ENCODE data around the gene CC2D2B.
"Not testable (repeated sequence)": the region's sequence is repeated elsewhere in the genome, so short reads cannot be mapped to it uniquely, and the experiment has no call there.

The CC2D2B gene

GRCh38 chr10:95976362-95977229 lies 68.8 kb downstream of the CC2D2B start:
- Histone ChIP-seq H3K27me3 (ENCODE audit: control insufficient read depth in 1 of 2, insufficient read depth in 2 of 2, low read length in 2 of 2) (no peaks in the 10 kb centered on the region), H3K27ac (ENCODE audit: low read depth, low read length) (no peak overlapping the region), H3K4me3 (ENCODE audit: low read depth in 1 of 2, low read length in 2 of 2) (no peak overlapping the region), H3K4me1 (ENCODE audit: control insufficient read depth in 1 of 2, insufficient read depth in 2 of 2, low read length in 2 of 2) (no peaks in the 10 kb centered on the region), H3K9ac (ENCODE audit: low read depth in 1 of 2, low read length in 2 of 2) (no peak overlapping the region), H3K36me3 (ENCODE audit: control insufficient read depth in 1 of 2, insufficient read depth in 2 of 2, low read length in 2 of 2) (no peaks in the 10 kb centered on the region), H3K9me3 (ENCODE audit: control insufficient read depth in 1 of 2, low read length in 2 of 2) (no peaks in the 10 kb centered on the region)

- Histone ChIP-seq H3K9ac (ENCODE audit: low read depth in 1 of 2, low read length in 2 of 2) (no peak overlapping the region), H3K4me3 (ENCODE audit: low read depth in 1 of 2, low read length in 2 of 2) (no peak overlapping the region), H3K36me3 (ENCODE audit: control insufficient read depth in 1 of 2, insufficient read depth in 2 of 2, low read length in 2 of 2) (no peaks in the 10 kb centered on the region), H3K4me1 (ENCODE audit: control insufficient read depth in 1 of 2, insufficient read depth in 2 of 2, low read length in 2 of 2) (no peaks in the 10 kb centered on the region), H3K27me3 (ENCODE audit: control insufficient read depth in 1 of 2, insufficient read depth in 2 of 2, low read length in 2 of 2) (no peaks in the 10 kb centered on the region), H3K9me3 (ENCODE audit: control insufficient read depth in 1 of 2, low read length in 2 of 2) (no peaks in the 10 kb centered on the region), H3K27ac (ENCODE audit: low read depth, low read length) (no peak overlapping the region)
These were observed 74.4 kb downstream of the CC2D2B start for GRCh38 chr10:95982200-95982599.

DNA sequence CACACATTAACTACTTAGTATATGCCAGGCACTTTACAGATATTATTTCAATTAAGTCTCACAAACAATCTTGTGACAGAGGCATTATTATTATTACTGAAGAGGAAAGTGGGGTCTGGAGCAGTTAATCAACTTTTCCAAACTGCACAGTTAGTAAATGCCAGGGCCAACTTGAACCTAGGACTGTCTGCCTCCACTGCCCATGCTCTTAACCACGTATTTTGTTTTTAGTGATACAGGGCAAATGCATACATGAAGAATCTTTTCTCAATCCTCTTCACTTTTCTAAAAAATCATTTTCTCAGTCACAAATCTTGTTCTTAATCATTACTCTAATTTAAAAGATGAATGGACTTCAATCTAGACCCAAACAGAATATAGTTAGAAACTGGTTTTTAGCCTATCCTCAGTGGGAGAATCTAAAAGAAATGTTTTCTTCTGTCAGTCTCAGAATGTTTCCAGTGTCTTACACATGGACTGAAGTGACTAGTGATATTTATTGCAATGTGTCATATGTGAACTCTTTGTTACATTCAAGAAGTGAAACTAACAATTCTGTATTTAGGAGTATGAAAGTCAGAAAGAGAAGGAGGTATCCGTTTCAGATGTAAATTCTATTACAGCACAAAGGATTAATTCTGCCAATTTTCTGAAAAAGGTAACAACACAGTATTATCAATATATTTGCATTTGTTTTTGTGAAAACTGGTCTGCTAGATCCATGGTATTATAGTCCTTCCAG lies 80.1 kb downstream of the CC2D2B start:
- H3K36me3 ChIP-seq (ENCODE audit: control insufficient read depth in 1 of 2, insufficient read depth in 2 of 2, low read length in 2 of 2), result no peaks in the 10 kb centered on the region
- no peak overlapping the region for H3K4me3 ChIP-seq (ENCODE audit: low read depth in 1 of 2, low read length in 2 of 2)
- H3K4me1 ChIP-seq (ENCODE audit: control insufficient read depth in 1 of 2, insufficient read depth in 2 of 2, low read length in 2 of 2), result no peaks in the 10 kb centered on the region
- H3K27ac ChIP-seq (ENCODE audit: low read depth, low read length), result no peak overlapping the region
- H3K9ac ChIP-seq (ENCODE audit: low read depth in 1 of 2, low read length in 2 of 2), result no peak overlapping the region
- H3K9me3 ChIP-seq (ENCODE audit: control insufficient read depth in 1 of 2, low read length in 2 of 2), result no peaks in the 10 kb centered on the region
- H3K27me3 ChIP-seq (ENCODE audit: control insufficient read depth in 1 of 2, insufficient read depth in 2 of 2, low read length in 2 of 2), result no peaks in the 10 kb centered on the region

DNA sequence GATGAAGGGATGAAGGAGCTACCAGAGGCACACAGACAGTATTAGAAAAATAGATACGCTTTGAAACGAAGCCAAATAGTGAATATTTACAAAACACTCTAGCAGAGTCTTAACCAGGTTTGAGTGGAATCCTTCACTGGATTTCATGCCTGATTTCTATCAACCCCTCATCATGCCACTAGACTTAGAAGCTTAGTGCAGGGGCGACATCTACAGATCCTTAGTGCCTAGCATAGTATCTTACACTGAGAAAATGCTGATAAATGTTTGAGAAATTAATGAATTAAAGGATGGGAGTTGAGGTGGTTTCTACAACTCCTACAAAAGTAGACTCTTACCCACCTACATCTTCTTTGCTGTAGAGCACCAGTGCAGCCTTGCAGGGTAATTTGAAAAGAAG lies 80.9 kb downstream of the CC2D2B start:
- no peak overlapping the region for H3K27ac ChIP-seq (ENCODE audit: low read depth, low read length)

DNA sequence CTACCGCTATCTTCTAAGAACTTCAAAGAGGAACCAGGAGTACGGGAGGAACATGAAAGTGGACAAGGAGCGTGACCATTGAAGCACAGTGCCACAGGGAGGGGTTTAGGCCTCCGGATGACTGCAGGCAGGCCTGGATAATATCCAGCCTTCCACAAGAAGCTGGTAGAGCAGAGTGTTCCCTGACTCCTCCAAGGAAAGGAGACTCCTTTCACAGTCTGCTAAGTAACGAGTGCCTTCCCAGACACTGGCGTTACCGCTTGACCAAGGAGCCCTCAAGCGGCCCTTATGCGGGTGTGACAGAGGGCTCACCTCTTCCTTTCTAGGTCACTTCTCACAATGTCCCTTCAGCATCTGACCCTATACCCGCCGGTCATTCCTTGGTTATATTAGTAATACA lies 86.6 kb downstream of the CC2D2B start:
- not testable (repeated sequence) for H3K27me3 ChIP-seq (ENCODE audit: control insufficient read depth in 1 of 2, insufficient read depth in 2 of 2, low read length in 2 of 2); H3K4me1 ChIP-seq (ENCODE audit: control insufficient read depth in 1 of 2, insufficient read depth in 2 of 2, low read length in 2 of 2); H3K9me3 ChIP-seq (ENCODE audit: control insufficient read depth in 1 of 2, low read length in 2 of 2); H3K27ac ChIP-seq (ENCODE audit: low read depth, low read length); H3K36me3 ChIP-seq (ENCODE audit: control insufficient read depth in 1 of 2, insufficient read depth in 2 of 2, low read length in 2 of 2); H3K4me3 ChIP-seq (ENCODE audit: low read depth in 1 of 2, low read length in 2 of 2); H3K9ac ChIP-seq (ENCODE audit: low read depth in 1 of 2, low read length in 2 of 2)

More for the DNA sequence above, 80.9 kb downstream of the CC2D2B start:
- Histone ChIP-seq H3K4me1 (ENCODE audit: control insufficient read depth in 1 of 2, insufficient read depth in 2 of 2, low read length in 2 of 2) (no peaks in the 10 kb centered on the region), H3K9me3 (ENCODE audit: control insufficient read depth in 1 of 2, low read length in 2 of 2) (no peaks in the 10 kb centered on the region), H3K36me3 (ENCODE audit: control insufficient read depth in 1 of 2, insufficient read depth in 2 of 2, low read length in 2 of 2) (no peaks in the 10 kb centered on the region), H3K4me3 (ENCODE audit: low read depth in 1 of 2, low read length in 2 of 2) (no peak overlapping the region), H3K9ac (ENCODE audit: low read depth in 1 of 2, low read length in 2 of 2) (no peak overlapping the region), H3K27me3 (ENCODE audit: control insufficient read depth in 1 of 2, insufficient read depth in 2 of 2, low read length in 2 of 2) (no peaks in the 10 kb centered on the region)

DNA sequence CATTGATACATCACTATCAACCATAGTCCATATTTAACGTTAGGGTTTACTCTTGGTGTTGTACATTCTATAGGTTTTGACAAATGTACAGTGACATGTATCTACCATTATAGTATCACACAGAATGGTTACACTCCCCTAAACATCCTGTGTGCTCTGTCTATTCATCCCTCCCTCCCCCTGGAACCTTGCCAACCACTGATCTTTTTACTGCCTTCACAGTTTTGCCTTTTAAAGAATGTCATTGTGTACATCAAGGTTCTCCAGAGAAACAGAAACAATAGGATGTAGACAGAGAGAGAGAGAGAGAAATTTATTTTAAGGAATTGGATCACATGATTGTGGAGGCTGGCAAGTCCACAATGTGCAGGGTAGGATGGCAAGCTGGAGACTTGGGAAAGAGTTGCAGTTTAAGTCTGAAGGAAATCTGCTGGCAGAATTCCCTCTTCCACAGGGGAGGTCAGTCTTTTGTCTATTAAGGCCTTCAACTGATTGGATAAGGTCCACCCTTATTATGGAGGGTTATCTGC lies 90.5 kb downstream of the CC2D2B start:
- Histone ChIP-seq H3K4me1 (ENCODE audit: control insufficient read depth in 1 of 2, insufficient read depth in 2 of 2, low read length in 2 of 2) (no peaks in the 10 kb centered on the region), H3K9me3 (ENCODE audit: control insufficient read depth in 1 of 2, low read length in 2 of 2) (no peaks in the 10 kb centered on the region), H3K27ac (ENCODE audit: low read depth, low read length) (no peak overlapping the region), H3K9ac (ENCODE audit: low read depth in 1 of 2, low read length in 2 of 2) (no peak overlapping the region), H3K4me3 (ENCODE audit: low read depth in 1 of 2, low read length in 2 of 2) (no peak overlapping the region), H3K27me3 (ENCODE audit: control insufficient read depth in 1 of 2, insufficient read depth in 2 of 2, low read length in 2 of 2) (no peaks in the 10 kb centered on the region), H3K36me3 (ENCODE audit: control insufficient read depth in 1 of 2, insufficient read depth in 2 of 2, low read length in 2 of 2) (no peaks in the 10 kb centered on the region)

DNA sequence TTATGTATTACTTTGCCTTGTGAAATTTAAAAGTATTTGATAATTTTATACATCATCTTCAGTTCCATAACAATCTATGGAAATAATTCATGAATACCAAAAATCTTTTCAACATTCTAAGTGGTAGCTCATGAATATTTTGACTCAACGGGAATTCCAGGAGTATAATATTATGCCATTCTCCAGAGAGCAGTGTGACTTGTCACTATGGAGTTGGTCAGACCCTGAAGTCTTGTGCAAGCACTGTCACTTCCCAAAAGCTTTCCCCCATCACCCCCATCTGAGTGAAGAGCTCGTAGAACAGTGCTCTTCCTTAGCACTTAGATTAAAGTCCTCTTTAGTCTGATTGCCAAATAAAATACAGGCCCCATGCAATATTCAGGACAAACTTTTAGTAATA lies 106.2 kb downstream of the CC2D2B start:
- Histone ChIP-seq H3K4me3 (ENCODE audit: low read depth in 1 of 2, low read length in 2 of 2) (no peak overlapping the region), H3K27me3 (ENCODE audit: control insufficient read depth in 1 of 2, insufficient read depth in 2 of 2, low read length in 2 of 2) (peaks cover 0 to 2% of the 10 kb centered on the region in 2 donors), H3K36me3 (ENCODE audit: control insufficient read depth in 1 of 2, insufficient read depth in 2 of 2, low read length in 2 of 2) (no peaks in the 10 kb centered on the region), H3K27ac (ENCODE audit: low read depth, low read length) (no peak overlapping the region), H3K4me1 (ENCODE audit: control insufficient read depth in 1 of 2, insufficient read depth in 2 of 2, low read length in 2 of 2) (peaks cover 0 to 6% of the 10 kb centered on the region in 2 donors), H3K9me3 (ENCODE audit: control insufficient read depth in 1 of 2, low read length in 2 of 2) (no peaks in the 10 kb centered on the region), H3K9ac (ENCODE audit: low read depth in 1 of 2, low read length in 2 of 2) (no peak overlapping the region)

DNA sequence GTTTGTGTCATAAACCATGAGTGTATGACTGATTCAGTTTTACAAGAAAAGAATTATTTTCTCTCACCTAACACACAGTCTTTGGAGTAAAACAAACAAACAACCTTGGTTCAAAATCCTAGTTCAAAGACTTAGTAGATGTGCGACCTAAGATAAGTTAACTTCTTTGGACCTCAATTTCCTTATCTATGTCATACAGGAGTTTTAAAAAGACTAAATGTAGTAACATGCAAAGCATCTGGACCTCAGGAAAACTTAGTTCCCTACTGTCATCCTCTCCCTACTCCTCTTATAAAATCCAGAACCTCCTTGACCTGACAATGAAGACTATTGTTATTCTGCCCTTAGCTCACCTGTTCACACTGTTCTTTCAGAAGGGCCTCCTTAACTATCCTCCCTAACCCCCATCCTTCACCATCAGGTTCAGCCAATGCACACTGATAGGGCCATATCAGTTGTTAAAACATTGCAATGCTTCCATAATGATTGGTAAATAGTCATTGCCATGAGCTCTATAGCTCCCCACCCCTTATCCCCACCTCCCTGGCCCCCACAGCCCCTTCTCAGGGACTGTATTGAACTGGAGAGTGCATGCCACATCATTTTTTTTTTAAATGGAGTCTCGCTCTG lies 106.8 kb downstream of the CC2D2B start:
- Histone ChIP-seq H3K4me1 (ENCODE audit: control insufficient read depth in 1 of 2, insufficient read depth in 2 of 2, low read length in 2 of 2) (peaks cover 0 to 6% of the 10 kb centered on the region in 2 donors), H3K4me3 (ENCODE audit: low read depth in 1 of 2, low read length in 2 of 2) (no peak overlapping the region), H3K27me3 (ENCODE audit: control insufficient read depth in 1 of 2, insufficient read depth in 2 of 2, low read length in 2 of 2) (peaks cover 0 to 2% of the 10 kb centered on the region in 2 donors)

GRCh38 chr10:96017191-96017687 lies 109.5 kb downstream of the CC2D2B start:
- Histone ChIP-seq H3K9me3 (ENCODE audit: control insufficient read depth in 1 of 2, low read length in 2 of 2) (no peaks in the 10 kb centered on the region), H3K4me3 (ENCODE audit: low read depth in 1 of 2, low read length in 2 of 2) (no peak overlapping the region), H3K9ac (ENCODE audit: low read depth in 1 of 2, low read length in 2 of 2) (no peak overlapping the region), H3K4me1 (ENCODE audit: control insufficient read depth in 1 of 2, insufficient read depth in 2 of 2, low read length in 2 of 2) (peaks cover 0 to 6% of the 10 kb centered on the region in 2 donors), H3K36me3 (ENCODE audit: control insufficient read depth in 1 of 2, insufficient read depth in 2 of 2, low read length in 2 of 2) (no peaks in the 10 kb centered on the region), H3K27ac (ENCODE audit: low read depth, low read length) (no peak overlapping the region), H3K27me3 (ENCODE audit: control insufficient read depth in 1 of 2, insufficient read depth in 2 of 2, low read length in 2 of 2) (peaks cover 0 to 2% of the 10 kb centered on the region in 2 donors)

More for the DNA sequence above, 106.8 kb downstream of the CC2D2B start:
- Histone ChIP-seq H3K9ac (ENCODE audit: low read depth in 1 of 2, low read length in 2 of 2) (no peak overlapping the region), H3K27ac (ENCODE audit: low read depth, low read length) (no peak overlapping the region), H3K9me3 (ENCODE audit: control insufficient read depth in 1 of 2, low read length in 2 of 2) (no peaks in the 10 kb centered on the region), H3K36me3 (ENCODE audit: control insufficient read depth in 1 of 2, insufficient read depth in 2 of 2, low read length in 2 of 2) (no peaks in the 10 kb centered on the region)
